ENCODE data around the gene NKX3-2.

Gene NKX3-2

GRCh38 chr4:13498469-13498868 is 45.8 kb downstream of the NKX3-2 start:
- DNase-seq (ENCODE audit: low read depth): no peak

- DNase-seq (ENCODE audit: low read depth): no peak
These were observed 47.7 kb downstream of the NKX3-2 start for GRCh38 chr4:13496605-13497004.

DNA sequence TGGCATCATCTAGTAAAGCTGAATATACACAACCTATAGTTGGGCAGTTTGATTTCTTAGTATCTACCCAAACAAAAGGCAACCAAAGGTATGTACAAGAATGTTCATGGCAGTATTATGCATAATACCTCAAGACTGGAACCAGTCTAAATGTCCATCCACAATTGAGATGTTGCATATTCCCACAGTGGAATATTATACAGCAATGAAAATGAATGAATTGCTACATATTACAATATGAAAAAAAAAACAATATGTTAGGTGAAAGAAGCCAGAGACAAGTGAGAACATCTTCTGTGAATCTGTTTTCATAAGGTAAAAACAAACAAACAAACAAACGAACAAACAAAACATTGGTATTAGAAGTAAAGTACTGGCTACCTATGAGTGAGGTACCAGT is 48.6 kb downstream of the NKX3-2 start:
- DNase-seq (ENCODE audit: low read depth): no peak

GRCh38 chr4:13493793-13494192 is 50.5 kb downstream of the NKX3-2 start:
- no peak for DNase-seq (ENCODE audit: low read depth)

DNA sequence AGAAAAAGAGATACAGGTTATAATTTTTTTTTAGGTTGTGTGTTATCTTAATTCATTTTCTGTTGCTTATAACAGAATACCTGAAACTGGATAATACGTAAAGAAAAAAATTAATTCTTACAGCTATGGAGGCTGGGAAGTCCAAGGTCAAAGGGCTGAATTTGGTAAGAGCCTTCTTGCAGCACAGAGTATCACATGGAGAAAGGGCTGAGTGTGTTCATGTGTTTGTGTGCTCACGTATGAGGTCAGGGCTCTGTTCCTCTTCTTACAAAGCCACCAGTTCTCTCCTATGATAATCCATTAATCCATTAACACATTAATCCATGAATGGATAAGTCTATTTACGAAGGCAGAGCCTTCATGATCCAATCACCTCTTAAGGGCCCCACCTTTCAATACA is 51.6 kb downstream of the NKX3-2 start:
- DNase-seq (ENCODE audit: low read depth): no peak

Measured in ELR (cell line).